Thoracic aorta (tissue), 2 donors: ENCODE data around the gene CCNL1. TPM values are rescaled to one million over a fixed set of nuclear protein-coding genes. Genes with fewer than 3 reads are reported as not detected.
"Not testable (repeated sequence)": the region's sequence is repeated elsewhere in the genome, so short reads cannot be mapped to it uniquely, and the experiment has no call there.

Experiments
- ATAC-seq: fragments of 150-250 bp; one replicate; pipeline ENCODE4 v1.8.0; 2017; ENCODE audit warnings: low read depth; ENCODE audit not compliant: insufficient number of reproducible peaks, low FRiP score
- DNase-seq: peaks from one replicate; pipeline ENCODE4 v3.0.0-alpha.2; 2020; ENCODE audit warnings: low spot score
- H3K27ac ChIP-seq, 2 donors: fragments of 200-600 bp; sonication (generic); 1 replicate in 1 of 2; 2 replicates in 1 of 2; pipeline ENCODE4 v1.5.1; 2016; ENCODE audit warnings: mild to moderate bottlenecking in 2 of 2, moderate library complexity in 2 of 2
- H3K27me3 ChIP-seq: fragments of 200-600 bp; sonication (generic); replicated peaks from 2 replicates; pipeline ENCODE4 v1.6.0; 2016; ENCODE audit warnings: mild to moderate bottlenecking; ENCODE audit not compliant: insufficient read depth
- H3K36me3 ChIP-seq: fragments of 200-600 bp; sonication (generic); one replicate; pipeline ENCODE4 v1.5.1; 2016
- H3K4me1 ChIP-seq, 2 donors: fragments of 200-600 bp; sonication (generic); 1 replicate in 1 of 2; 2 replicates in 1 of 2; pipeline versions ENCODE4 v1.5.1 to v1.6.0; 2016; ENCODE audit warnings: low read depth in 2 of 2, mild to moderate bottlenecking in 1 of 2; ENCODE audit not compliant: control insufficient read depth in 1 of 2
- H3K4me3 ChIP-seq: fragments of 200-600 bp; sonication (generic); 2 replicates; pipeline ENCODE4 v1.5.1; 2016; ENCODE audit warnings: mild to moderate bottlenecking
- H3K9me3 ChIP-seq: fragments of 200-600 bp; sonication (generic); 2 replicates; pipeline ENCODE4 v1.5.1; 2016
- total RNA-seq, 2 donors: library from RNA; depleted of rRNA; stranded (reverse); fragments of >200 nt; gene quantifications; one replicate each; pipeline versions ENCODE4 v1.1.0 to v1.2.3, GENCODE V29; 2016
- TF ChIP-seq, protein P1 (sequence below): fragments of 200-600 bp; sonication (generic); IDR thresholded peaks from one replicate; pipeline ENCODE4 v1.5.1; 2019; ENCODE audit warnings: antibody characterized with exemption

The CCNL1 gene
- total RNA-seq, 2 donors from 2014 or later, result 210 to 387 TPM

DNA sequence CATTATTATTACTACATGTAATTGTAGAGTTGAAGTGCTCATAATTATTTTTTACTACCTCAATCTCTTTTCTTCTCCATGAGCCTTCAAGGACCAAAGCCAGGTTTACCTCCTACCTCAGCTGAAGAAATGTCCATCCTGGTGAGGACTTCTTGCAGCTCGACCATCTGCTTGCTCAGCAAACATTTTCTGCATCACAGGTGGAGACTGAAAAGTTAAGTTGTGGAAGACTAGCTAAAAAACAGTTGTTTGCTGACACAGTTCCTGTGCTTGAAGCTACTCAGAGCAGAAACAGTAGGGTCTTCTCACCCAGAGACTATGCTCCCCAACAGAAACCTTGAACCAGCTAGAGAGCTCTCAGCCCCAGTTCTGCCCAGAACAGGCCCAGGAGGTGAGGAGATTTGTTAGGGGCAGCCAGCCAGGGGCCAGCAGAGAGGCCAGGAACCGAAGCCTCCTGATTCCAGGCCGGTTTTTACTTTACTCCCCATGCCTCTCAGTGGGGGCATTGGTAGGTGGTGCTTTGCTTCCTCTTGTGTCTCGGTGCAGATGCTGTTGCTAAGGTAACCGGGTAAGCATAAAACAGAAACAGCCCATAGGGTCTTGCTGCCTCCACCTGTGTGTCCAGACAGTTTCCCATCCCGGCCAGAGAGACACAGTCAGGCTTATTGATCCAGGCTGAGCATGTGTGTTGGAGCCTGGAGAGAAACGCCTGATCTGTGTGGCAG, 54.9 kb downstream of the CCNL1 start:
- Histone ChIP-seq H3K27me3 (no peaks in the 10 kb centered on the region), H3K27ac (no peak overlapping the region), H3K36me3 (no peaks in the 10 kb centered on the region), H3K4me3 (no peak overlapping the region), H3K9me3 (no peaks in the 10 kb centered on the region), H3K4me1 (no peaks in the 10 kb centered on the region)
- ATAC-seq (no peak), DNase-seq (no peak)
- TF ChIP-seq, protein P1, sequence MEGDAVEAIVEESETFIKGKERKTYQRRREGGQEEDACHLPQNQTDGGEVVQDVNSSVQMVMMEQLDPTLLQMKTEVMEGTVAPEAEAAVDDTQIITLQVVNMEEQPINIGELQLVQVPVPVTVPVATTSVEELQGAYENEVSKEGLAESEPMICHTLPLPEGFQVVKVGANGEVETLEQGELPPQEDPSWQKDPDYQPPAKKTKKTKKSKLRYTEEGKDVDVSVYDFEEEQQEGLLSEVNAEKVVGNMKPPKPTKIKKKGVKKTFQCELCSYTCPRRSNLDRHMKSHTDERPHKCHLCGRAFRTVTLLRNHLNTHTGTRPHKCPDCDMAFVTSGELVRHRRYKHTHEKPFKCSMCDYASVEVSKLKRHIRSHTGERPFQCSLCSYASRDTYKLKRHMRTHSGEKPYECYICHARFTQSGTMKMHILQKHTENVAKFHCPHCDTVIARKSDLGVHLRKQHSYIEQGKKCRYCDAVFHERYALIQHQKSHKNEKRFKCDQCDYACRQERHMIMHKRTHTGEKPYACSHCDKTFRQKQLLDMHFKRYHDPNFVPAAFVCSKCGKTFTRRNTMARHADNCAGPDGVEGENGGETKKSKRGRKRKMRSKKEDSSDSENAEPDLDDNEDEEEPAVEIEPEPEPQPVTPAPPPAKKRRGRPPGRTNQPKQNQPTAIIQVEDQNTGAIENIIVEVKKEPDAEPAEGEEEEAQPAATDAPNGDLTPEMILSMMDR, result no peak

DNA sequence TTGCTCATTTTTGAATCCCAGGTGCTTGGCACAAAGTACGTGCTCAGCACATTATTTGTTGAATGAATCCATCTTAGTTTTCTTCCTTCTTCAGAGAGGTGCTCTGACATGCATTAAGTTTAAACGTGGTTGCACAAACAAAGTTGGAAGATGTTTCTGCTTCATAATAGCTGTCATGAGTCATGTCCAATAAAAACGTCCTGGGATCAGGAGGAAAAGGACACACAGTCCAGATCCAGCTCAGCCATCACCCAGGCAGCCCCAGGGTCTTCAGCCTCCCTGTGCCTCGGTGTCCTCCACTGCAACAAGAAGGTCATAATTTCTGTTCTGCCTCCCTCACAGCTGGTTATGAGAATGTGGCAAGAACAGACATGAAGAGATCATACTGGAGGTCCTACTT, 55.4 kb downstream of the CCNL1 start:
- H3K4me1 ChIP-seq, result no peaks in the 10 kb centered on the region
- H3K27ac ChIP-seq, result no peak overlapping the region
- H3K36me3 ChIP-seq, result no peaks in the 10 kb centered on the region
- ATAC-seq, result no peak
- no peaks in the 10 kb centered on the region for H3K27me3 ChIP-seq
- H3K9me3 ChIP-seq, result no peaks in the 10 kb centered on the region
- TF ChIP-seq, protein P1, result no peak
- no peak for DNase-seq
- no peak overlapping the region for H3K4me3 ChIP-seq

DNA sequence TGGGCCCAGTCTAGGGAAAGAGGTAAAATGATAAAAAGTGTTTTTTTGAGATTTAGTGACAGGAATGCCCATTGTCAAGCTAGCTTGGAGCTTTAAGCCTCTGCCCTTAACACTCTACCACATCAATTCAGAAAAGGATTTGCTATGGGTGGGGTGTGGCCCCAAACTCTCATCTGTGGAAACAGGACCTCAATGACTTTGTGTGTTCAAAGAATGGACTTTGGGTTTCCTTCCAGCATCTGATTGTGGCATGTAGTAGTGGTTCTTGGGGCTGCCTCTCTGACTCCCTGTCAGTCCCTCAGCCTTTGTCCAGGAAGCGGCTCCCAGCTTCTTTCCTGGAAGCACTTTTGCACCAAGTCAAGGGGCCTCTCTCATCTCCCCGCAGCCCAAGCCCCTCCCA, 56.1 kb downstream of the CCNL1 start:
- TF ChIP-seq, protein P1, result no peak
- Histone ChIP-seq H3K27ac (no peak overlapping the region), H3K27me3 (no peaks in the 10 kb centered on the region), H3K36me3 (no peaks in the 10 kb centered on the region), H3K4me3 (no peak overlapping the region), H3K4me1 (peaks cover 0 to 3% of the 10 kb centered on the region in 2 donors), H3K9me3 (no peaks in the 10 kb centered on the region)
- DNase-seq (no peak), ATAC-seq (no peak)

DNA sequence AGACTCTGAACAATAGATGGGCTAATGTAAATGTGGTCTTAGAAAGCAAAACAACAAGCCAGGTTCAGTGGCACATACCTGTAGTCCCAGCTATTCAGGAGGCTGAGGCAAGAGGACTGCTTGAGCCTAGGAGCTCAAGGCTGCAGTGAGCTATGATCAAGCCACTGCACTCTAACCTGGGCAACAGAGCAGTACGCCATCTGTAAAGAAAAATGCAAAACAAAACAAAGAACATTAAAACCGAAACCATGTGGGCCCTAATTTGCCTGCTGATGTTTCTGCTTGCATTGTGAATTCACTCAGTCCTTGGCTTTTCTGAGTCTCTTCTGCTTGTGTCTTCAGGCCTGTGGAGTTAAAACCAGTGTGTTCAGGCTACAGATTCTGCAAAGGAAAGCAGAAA, 56.7 kb downstream of the CCNL1 start:
- H3K4me3 ChIP-seq, result no peak overlapping the region
- TF ChIP-seq, protein P1, result no peak
- peaks cover 0 to 3% of the 10 kb centered on the region in 2 donors for H3K4me1 ChIP-seq
- H3K36me3 ChIP-seq, result no peaks in the 10 kb centered on the region
- DNase-seq, result no peak
- no peak for ATAC-seq
- H3K27ac ChIP-seq, result no peak overlapping the region
- no peaks in the 10 kb centered on the region for H3K9me3 ChIP-seq
- no peaks in the 10 kb centered on the region for H3K27me3 ChIP-seq

DNA sequence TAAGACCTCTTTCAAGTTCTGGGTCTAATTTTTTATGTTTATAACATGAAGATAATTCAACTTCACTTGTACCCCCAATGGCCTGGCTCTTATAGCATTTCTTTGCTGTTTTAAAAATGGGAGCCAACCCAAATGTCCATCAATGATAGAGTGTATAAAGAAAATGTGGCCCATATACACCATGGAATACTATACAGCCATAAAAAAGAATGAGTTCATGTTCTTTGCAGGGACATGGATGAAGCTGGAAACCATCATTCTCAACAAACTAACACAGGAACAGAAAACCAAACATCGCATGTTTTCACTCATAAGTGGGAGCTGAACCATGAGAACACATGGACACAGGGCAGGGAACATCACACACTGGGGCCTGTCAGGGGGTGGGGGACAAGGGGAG, 57.4 kb downstream of the CCNL1 start:
- H3K4me1 ChIP-seq, H3K36me3 ChIP-seq, H3K27ac ChIP-seq, H3K4me3 ChIP-seq, DNase-seq, H3K27me3 ChIP-seq, H3K9me3 ChIP-seq, ATAC-seq: not testable (repeated sequence)

DNA sequence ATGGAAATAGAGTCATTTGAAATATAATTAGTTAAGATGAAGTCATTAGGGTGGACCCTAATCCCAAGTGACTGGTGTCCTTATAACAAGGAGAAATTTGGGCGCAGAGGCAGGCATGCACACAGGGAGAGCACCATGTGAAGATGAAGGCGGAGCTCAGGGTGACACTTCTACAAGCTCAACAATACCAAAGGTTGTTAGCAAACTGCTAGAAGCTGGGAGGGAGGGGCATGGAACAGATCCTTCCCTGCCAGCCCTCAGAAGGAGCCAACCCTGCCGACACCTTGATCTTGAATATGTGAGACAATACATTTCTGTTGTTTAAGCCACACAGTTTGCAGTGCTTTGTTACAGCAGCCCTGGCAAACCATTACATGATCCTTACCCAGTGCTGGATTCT, 57.8 kb downstream of the CCNL1 start:
- H3K4me3 ChIP-seq, result no peak overlapping the region
- peaks cover 0 to 3% of the 10 kb centered on the region in 2 donors for H3K4me1 ChIP-seq
- no peaks in the 10 kb centered on the region for H3K36me3 ChIP-seq
- no peaks in the 10 kb centered on the region for H3K27me3 ChIP-seq
- DNase-seq, result no peak
- TF ChIP-seq, protein P1, result no peak
- ATAC-seq, result no peak
- no peak overlapping the region for H3K27ac ChIP-seq
- no peaks in the 10 kb centered on the region for H3K9me3 ChIP-seq
